PC-9 (cell line): ENCODE measurements around the gene AKAP6. TPM values are rescaled to one million over a fixed set of nuclear protein-coding genes. Genes with fewer than 3 reads are reported as not detected.

Experiments used
- BruUV-seq: library from RNA; stranded (reverse); fragments of 400-500 nt; replicated peaks from 2 replicates; lab custom pipeline; 2021; lab: Mats Ljungman, UMichigan
- CTCF ChIA-PET: fragments of 300-600 bp; sonication (Branson Sonifier 250); formaldehyde crosslinking; loops from one replicate; lab custom pipeline; 2022; ENCODE audit warnings: antibody characterized with exemption; lab: Charles Lee
- POLR2A ChIA-PET: fragments of 300-600 bp; sonication (Branson Sonifier 250); formaldehyde crosslinking; loops from one replicate; lab custom pipeline; 2022; ENCODE audit warnings: antibody characterized with exemption; ENCODE audit not compliant: unreplicated experiment; lab: Charles Lee
- DNase-seq, 2 experiments: peaks; one replicate each; pipeline versions ENCODE4 v3.0.0 to v3.0.0-alpha.2; 2015 to 2022; ENCODE audit warnings: mixed read lengths in 1 of 2
- H2AFZ ChIP-seq: fragments of 200-600 bp; sonication (generic); 2 replicates; pipeline ENCODE4 v1.8.1; 2017; ENCODE audit warnings: antibody characterized with exemption
- H3F3A ChIP-seq: fragments of 200-600 bp; sonication (generic); 2 replicates; pipeline ENCODE4 v1.8.1; 2017; ENCODE audit warnings: antibody characterized with exemption, mild to moderate bottlenecking, low read depth; ENCODE audit not compliant: insufficient read depth
- H3K27ac ChIP-seq: fragments of 200-600 bp; sonication (generic); 2 replicates; pipeline ENCODE4 v1.6.1; 2016; ENCODE audit warnings: mixed run types
- H3K27me3 ChIP-seq: fragments of 200-600 bp; sonication (generic); 2 replicates; pipeline ENCODE4 v1.6.1; 2016; ENCODE audit warnings: low read depth, mixed run types; ENCODE audit not compliant: insufficient read depth
- H3K36me3 ChIP-seq: fragments of 200-600 bp; sonication (generic); 2 replicates; pipeline ENCODE4 v1.6.1; 2016; ENCODE audit warnings: low read depth, mixed run types
- H3K4me1 ChIP-seq: fragments of 200-600 bp; sonication (generic); replicated peaks from 2 replicates; pipeline ENCODE4 v1.6.1; 2016; ENCODE audit warnings: mixed run types; ENCODE audit not compliant: insufficient read depth
- H3K4me2 ChIP-seq: fragments of 200-600 bp; sonication (generic); 2 replicates; pipeline ENCODE4 v1.6.1; 2017; ENCODE audit warnings: mixed run types
- H3K4me3 ChIP-seq: fragments of 200-600 bp; sonication (generic); 2 replicates; pipeline ENCODE4 v1.6.1; 2016; ENCODE audit warnings: mixed run types
- H3K79me2 ChIP-seq: fragments of 200-600 bp; sonication (generic); 2 replicates; pipeline ENCODE4 v1.6.1; 2017; ENCODE audit warnings: low read depth, mixed run types
- H3K9me2 ChIP-seq: fragments of 200-600 bp; sonication (generic); 2 replicates; pipeline ENCODE4 v1.8.1; 2017; ENCODE audit warnings: mild to moderate bottlenecking; ENCODE audit not compliant: insufficient read depth
- H3K9me3 ChIP-seq: fragments of 200-600 bp; sonication (generic); 2 replicates; pipeline ENCODE4 v1.8.1; 2016; ENCODE audit warnings: low read depth; ENCODE audit not compliant: insufficient read depth
- H4K20me1 ChIP-seq: fragments of 200-600 bp; sonication (generic); 2 replicates; pipeline ENCODE4 v1.8.1; 2017; ENCODE audit not compliant: insufficient read depth
- EZH2 ChIP-seq: fragments of 200-600 bp; sonication (generic); IDR thresholded peaks from 2 replicates; pipeline ENCODE4 v1.8.0; 2017; ENCODE audit warnings: antibody characterized with exemption, low read depth
- intact Hi-C: fragments of 100-400 bp; cut with micrococcal nuclease; formaldehyde crosslinking; loops from one replicate; pipeline ENCODE4 v1.10.0; 2022; ENCODE audit not compliant: unreplicated experiment
- total RNA-seq: library from RNA; stranded (reverse); gene quantifications from 2 replicates; pipeline ENCODE4 v1.2.3, GENCODE V29; 2021
- TF ChIP-seq, protein P1 (sequence below): fragments of 200-600 bp; sonication (generic); conservative IDR thresholded peaks from 2 replicates; pipeline ENCODE4 v1.6.1; 2017; ENCODE audit warnings: mixed run types, antibody characterized with exemption, mild to moderate bottlenecking, moderate library complexity

Gene AKAP6
- total RNA-seq, 1 experiment from 2014 or later = 2.8 TPM

- no TSS peak for BruUV-seq
- intact Hi-C loops = no loop called here
- H3F3A ChIP-seq = no peaks in the 10 kb centered on the region
- no peaks in the 10 kb centered on the region for H4K20me1 ChIP-seq
- no peaks in the 10 kb centered on the region for H3K27me3 ChIP-seq
- H3K27ac ChIP-seq = no peak overlapping the region
- ChIA-PET CTCF (no interaction called here), POLR2A (no interaction called here)
- no peaks in the 10 kb centered on the region for H3K36me3 ChIP-seq
- no peaks in the 10 kb centered on the region for H3K79me2 ChIP-seq
- H3K4me2 ChIP-seq = no peak overlapping the region
- no peak for DNase-seq
- H2AFZ ChIP-seq = no peak overlapping the region
- no peaks in the 10 kb centered on the region for H3K9me3 ChIP-seq
- TF ChIP-seq EZH2 = no peak
- TF ChIP-seq, protein P1, sequence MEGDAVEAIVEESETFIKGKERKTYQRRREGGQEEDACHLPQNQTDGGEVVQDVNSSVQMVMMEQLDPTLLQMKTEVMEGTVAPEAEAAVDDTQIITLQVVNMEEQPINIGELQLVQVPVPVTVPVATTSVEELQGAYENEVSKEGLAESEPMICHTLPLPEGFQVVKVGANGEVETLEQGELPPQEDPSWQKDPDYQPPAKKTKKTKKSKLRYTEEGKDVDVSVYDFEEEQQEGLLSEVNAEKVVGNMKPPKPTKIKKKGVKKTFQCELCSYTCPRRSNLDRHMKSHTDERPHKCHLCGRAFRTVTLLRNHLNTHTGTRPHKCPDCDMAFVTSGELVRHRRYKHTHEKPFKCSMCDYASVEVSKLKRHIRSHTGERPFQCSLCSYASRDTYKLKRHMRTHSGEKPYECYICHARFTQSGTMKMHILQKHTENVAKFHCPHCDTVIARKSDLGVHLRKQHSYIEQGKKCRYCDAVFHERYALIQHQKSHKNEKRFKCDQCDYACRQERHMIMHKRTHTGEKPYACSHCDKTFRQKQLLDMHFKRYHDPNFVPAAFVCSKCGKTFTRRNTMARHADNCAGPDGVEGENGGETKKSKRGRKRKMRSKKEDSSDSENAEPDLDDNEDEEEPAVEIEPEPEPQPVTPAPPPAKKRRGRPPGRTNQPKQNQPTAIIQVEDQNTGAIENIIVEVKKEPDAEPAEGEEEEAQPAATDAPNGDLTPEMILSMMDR = no peak
- H3K4me1 ChIP-seq = no peaks in the 10 kb centered on the region
- no peak overlapping the region for H3K4me3 ChIP-seq
- no peaks in the 10 kb centered on the region for H3K9me2 ChIP-seq
Observed at GRCh38 chr14:32602699-32603098, 273.6 kb downstream of the AKAP6 start.

- TF ChIP-seq, protein P1 = no peak
- no peak for TF ChIP-seq EZH2
- Histone ChIP-seq H4K20me1 (no peaks in the 10 kb centered on the region), H3K79me2 (no peaks in the 10 kb centered on the region), H3K4me1 (no peaks in the 10 kb centered on the region), H3K9me2 (no peaks in the 10 kb centered on the region), H3F3A (no peaks in the 10 kb centered on the region), H3K27me3 (no peaks in the 10 kb centered on the region), H3K4me2 (no peak overlapping the region), H3K36me3 (no peaks in the 10 kb centered on the region), H2AFZ (no peak overlapping the region), H3K4me3 (no peak overlapping the region), H3K27ac (no peak overlapping the region), H3K9me3 (no peaks in the 10 kb centered on the region)
- no TSS peak for BruUV-seq
- intact Hi-C loops = no loop called here
- no peak for DNase-seq
- ChIA-PET CTCF (no interaction called here), POLR2A (interaction anchor here (0.6 kb wide), 1 partner anchor 18 kb away, joined by 4 read pairs; no protein-coding TSS in a partner anchor)
Observed at GRCh38 chr14:32603992-32604565, 275.0 kb downstream of the AKAP6 start.

- intact Hi-C loops = no loop called here
- CTCF ChIA-PET = no interaction called here
- POLR2A ChIA-PET = no interaction called here
- Histone ChIP-seq H2AFZ (no peak overlapping the region), H3K4me3 (no peak overlapping the region), H3K27me3 (no peaks in the 10 kb centered on the region), H4K20me1 (no peaks in the 10 kb centered on the region), H3K79me2 (no peaks in the 10 kb centered on the region), H3K9me2 (no peaks in the 10 kb centered on the region), H3K9me3 (no peaks in the 10 kb centered on the region), H3K4me1 (peaks cover 6% of the 10 kb centered on the region; the same call in 1 of the 2 replicates), H3K4me2 (no peak overlapping the region), H3K27ac (no peak overlapping the region), H3F3A (no peaks in the 10 kb centered on the region), H3K36me3 (no peaks in the 10 kb centered on the region)
- TF ChIP-seq EZH2 = no peak
- TF ChIP-seq, protein P1 = no peak
- no TSS peak for BruUV-seq
- no peak for DNase-seq
Observed at GRCh38 chr14:32606301-32606700, 277.2 kb downstream of the AKAP6 start.
